ENCODE measurements around the gene ASAH2.

DNA sequence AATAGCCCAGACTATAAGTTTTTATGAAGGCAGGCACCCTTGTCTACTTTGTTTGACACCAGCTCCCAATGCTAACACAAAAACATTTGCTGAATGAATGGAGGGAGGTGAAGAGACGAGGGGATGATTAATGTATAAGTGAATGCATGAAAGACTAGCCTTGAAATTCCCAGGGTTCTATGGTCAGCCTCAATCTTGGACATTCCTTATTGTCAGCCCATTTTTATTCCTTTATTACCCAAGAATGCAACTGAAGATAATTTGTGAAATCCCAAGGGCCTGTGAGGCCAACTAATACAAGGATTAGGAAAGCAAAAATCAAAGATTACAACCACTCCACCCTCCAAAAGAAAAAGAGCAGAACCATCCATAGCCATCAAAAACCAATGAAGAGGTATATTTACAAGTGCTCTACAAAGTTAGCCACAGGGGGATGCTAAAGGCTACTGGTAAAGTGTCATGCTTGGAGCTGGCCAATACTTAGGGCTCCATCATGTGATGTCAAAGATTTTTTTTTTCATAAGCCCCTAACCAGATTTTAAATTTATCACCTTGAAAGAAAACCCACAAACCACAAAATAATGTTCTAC, 40.0 kb upstream of the ASAH2 start:
- TF ChIP-seq RXRA (IDR thresholded peaks at IDR 0.05) (no peak), JUND (IDR thresholded peaks at IDR 0.05) (no peak), SP1 (IDR thresholded peaks at IDR 0.05) (no peak), RAD21 (IDR thresholded peaks at IDR 0.05) (peak; percentile 61 to 66), FOXA1 (IDR thresholded peaks at IDR 0.05) (no peak), GABPA (IDR thresholded peaks at IDR 0.05 in 1 of 2, conservative IDR thresholded peaks at IDR 0.05 in 1 of 2) (no peak), YY1 (IDR thresholded peaks at IDR 0.05) (no peak), EGR1 (IDR thresholded peaks at IDR 0.05; ENCODE audit: low read depth in 2 of 2) (no peak), TAF1 (conservative IDR thresholded peaks at IDR 0.05) (no peak)
- TF ChIP-seq, protein P1, sequence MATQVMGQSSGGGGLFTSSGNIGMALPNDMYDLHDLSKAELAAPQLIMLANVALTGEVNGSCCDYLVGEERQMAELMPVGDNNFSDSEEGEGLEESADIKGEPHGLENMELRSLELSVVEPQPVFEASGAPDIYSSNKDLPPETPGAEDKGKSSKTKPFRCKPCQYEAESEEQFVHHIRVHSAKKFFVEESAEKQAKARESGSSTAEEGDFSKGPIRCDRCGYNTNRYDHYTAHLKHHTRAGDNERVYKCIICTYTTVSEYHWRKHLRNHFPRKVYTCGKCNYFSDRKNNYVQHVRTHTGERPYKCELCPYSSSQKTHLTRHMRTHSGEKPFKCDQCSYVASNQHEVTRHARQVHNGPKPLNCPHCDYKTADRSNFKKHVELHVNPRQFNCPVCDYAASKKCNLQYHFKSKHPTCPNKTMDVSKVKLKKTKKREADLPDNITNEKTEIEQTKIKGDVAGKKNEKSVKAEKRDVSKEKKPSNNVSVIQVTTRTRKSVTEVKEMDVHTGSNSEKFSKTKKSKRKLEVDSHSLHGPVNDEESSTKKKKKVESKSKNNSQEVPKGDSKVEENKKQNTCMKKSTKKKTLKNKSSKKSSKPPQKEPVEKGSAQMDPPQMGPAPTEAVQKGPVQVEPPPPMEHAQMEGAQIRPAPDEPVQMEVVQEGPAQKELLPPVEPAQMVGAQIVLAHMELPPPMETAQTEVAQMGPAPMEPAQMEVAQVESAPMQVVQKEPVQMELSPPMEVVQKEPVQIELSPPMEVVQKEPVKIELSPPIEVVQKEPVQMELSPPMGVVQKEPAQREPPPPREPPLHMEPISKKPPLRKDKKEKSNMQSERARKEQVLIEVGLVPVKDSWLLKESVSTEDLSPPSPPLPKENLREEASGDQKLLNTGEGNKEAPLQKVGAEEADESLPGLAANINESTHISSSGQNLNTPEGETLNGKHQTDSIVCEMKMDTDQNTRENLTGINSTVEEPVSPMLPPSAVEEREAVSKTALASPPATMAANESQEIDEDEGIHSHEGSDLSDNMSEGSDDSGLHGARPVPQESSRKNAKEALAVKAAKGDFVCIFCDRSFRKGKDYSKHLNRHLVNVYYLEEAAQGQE (IDR thresholded peaks at IDR 0.05), result no peak
- TF ChIP-seq, protein P2, sequence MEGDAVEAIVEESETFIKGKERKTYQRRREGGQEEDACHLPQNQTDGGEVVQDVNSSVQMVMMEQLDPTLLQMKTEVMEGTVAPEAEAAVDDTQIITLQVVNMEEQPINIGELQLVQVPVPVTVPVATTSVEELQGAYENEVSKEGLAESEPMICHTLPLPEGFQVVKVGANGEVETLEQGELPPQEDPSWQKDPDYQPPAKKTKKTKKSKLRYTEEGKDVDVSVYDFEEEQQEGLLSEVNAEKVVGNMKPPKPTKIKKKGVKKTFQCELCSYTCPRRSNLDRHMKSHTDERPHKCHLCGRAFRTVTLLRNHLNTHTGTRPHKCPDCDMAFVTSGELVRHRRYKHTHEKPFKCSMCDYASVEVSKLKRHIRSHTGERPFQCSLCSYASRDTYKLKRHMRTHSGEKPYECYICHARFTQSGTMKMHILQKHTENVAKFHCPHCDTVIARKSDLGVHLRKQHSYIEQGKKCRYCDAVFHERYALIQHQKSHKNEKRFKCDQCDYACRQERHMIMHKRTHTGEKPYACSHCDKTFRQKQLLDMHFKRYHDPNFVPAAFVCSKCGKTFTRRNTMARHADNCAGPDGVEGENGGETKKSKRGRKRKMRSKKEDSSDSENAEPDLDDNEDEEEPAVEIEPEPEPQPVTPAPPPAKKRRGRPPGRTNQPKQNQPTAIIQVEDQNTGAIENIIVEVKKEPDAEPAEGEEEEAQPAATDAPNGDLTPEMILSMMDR (IDR thresholded peaks at IDR 0.05; ENCODE audit: low read depth, low read length, missing input control), result peak; percentile 29
- TF ChIP-seq, protein P3, sequence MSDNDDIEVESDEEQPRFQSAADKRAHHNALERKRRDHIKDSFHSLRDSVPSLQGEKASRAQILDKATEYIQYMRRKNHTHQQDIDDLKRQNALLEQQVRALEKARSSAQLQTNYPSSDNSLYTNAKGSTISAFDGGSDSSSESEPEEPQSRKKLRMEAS (IDR thresholded peaks at IDR 0.05), result no peak
- TF ChIP-seq, protein P4, sequence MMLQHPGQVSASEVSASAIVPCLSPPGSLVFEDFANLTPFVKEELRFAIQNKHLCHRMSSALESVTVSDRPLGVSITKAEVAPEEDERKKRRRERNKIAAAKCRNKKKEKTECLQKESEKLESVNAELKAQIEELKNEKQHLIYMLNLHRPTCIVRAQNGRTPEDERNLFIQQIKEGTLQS (IDR thresholded peaks at IDR 0.05), result no peak
- TF ChIP-seq, protein P5, sequence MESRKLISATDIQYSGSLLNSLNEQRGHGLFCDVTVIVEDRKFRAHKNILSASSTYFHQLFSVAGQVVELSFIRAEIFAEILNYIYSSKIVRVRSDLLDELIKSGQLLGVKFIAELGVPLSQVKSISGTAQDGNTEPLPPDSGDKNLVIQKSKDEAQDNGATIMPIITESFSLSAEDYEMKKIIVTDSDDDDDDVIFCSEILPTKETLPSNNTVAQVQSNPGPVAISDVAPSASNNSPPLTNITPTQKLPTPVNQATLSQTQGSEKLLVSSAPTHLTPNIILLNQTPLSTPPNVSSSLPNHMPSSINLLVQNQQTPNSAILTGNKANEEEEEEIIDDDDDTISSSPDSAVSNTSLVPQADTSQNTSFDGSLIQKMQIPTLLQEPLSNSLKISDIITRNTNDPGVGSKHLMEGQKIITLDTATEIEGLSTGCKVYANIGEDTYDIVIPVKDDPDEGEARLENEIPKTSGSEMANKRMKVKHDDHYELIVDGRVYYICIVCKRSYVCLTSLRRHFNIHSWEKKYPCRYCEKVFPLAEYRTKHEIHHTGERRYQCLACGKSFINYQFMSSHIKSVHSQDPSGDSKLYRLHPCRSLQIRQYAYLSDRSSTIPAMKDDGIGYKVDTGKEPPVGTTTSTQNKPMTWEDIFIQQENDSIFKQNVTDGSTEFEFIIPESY (IDR thresholded peaks at IDR 0.05), result no peak
